Measurements from ENCODE around the gene PRKRIP1.

- TF ChIP-seq, protein P1, sequence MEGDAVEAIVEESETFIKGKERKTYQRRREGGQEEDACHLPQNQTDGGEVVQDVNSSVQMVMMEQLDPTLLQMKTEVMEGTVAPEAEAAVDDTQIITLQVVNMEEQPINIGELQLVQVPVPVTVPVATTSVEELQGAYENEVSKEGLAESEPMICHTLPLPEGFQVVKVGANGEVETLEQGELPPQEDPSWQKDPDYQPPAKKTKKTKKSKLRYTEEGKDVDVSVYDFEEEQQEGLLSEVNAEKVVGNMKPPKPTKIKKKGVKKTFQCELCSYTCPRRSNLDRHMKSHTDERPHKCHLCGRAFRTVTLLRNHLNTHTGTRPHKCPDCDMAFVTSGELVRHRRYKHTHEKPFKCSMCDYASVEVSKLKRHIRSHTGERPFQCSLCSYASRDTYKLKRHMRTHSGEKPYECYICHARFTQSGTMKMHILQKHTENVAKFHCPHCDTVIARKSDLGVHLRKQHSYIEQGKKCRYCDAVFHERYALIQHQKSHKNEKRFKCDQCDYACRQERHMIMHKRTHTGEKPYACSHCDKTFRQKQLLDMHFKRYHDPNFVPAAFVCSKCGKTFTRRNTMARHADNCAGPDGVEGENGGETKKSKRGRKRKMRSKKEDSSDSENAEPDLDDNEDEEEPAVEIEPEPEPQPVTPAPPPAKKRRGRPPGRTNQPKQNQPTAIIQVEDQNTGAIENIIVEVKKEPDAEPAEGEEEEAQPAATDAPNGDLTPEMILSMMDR (IDR thresholded peaks at IDR 0.05; ENCODE audit: insufficient read depth, low read length, poor library complexity, severe bottlenecking): no peak
- TF ChIP-seq EZH2phosphoT487 (conservative IDR thresholded peaks at IDR 0.05; ENCODE audit: low read length): no peak
Observed at GRCh38 chr7:102395873-102396709, at the start of gene PRKRIP1.

All from SU-DHL-6 (cell line).